ENCODE results near the gene DDX10.
A peak's percentile ranks its signal among the peaks of the same experiment; 100 is the strongest.

Gene DDX10

GRCh38 chr11:108913204-108913603 lies 248.3 kb downstream of the DDX10 start:
- FAIRE-seq, result no peak

- no peak for FAIRE-seq
Observed at GRCh38 chr11:108914211-108914610, 249.3 kb downstream of the DDX10 start.

GRCh38 chr11:108914981-108915380 lies 250.1 kb downstream of the DDX10 start:
- FAIRE-seq, result peak; percentile 91

- peak; percentile 63 for FAIRE-seq
Observed at GRCh38 chr11:108915666-108916065, 250.8 kb downstream of the DDX10 start.

GRCh38 chr11:108916290-108916689 lies 251.4 kb downstream of the DDX10 start:
- no peak for FAIRE-seq

DNA sequence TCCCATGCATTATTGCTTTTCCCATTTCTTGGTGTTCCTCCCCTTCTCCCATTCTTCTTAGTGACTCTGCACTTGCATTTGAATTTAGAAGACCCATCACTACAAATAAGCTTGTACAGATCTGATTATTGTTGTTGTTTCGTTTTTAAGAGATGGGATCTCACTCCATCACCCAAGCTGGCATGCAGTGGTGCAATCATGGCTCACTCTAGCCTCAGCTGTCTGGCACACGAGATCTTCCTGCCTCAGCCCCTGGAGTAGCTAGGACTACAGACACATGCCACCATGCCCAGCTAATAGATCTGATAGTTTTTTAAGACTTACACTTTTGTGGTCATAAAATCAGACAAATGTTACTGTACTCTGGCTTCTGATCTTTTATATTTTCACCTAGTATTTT lies 252.1 kb downstream of the DDX10 start:
- FAIRE-seq, result no peak

DNA sequence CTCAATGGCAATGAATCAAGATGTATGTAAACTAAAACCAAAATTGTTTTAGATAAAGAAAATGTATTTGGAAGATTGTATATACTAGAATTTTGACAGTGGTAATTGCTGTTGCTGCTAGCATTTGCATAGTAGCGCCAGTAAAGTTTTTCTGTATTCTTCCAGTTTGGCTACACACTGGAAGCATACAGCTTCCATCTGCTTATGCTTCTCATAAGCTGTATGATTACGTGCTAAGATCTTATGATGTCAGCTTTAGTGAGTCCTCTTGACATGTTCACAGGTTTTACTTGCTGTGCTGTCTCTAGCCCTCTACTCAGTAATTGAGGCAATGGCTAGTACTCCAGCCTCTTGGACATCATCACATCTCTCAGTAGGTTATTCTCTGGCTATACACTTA lies 256.3 kb downstream of the DDX10 start:
- FAIRE-seq, result no peak

DNA sequence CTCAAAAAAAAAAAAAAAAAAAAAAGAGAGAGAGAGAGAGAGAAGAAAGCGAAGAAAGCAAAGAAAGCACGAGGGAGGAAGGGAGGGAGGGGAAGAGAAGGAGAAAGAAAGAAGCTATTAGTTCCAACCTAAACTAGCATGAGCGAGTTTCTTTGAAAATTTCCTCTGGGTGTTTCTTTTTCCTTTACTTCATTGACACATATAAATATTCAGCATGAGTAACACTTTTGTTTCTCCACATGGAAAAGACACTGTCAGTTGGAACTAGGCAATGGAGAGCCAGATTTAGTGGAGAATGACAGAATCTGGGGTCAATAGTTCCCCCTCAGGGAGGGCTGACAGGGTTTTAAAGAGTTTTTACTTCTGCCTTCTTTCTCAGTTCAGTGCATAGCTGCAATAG lies 257.4 kb downstream of the DDX10 start:
- FAIRE-seq, result no peak

DNA sequence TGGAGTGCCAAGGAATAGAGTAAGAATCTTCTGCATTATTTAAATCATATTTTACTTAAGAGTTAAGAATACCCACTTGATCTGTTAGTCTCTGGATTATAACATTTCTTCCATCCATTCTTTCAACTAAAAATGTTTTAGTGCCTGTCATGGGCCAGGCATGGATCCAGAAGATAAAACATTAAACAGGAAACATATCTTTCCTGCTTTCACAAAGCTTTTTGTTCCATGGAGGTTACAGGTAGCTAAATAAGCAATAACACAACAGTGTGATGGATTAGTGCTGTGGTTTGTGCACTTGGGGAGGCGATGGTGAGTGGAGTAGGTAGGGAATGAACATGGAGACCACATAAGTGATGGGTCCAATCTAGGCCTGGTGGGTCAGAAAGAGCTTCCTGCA lies 258.5 kb downstream of the DDX10 start:
- no peak for FAIRE-seq

DNA sequence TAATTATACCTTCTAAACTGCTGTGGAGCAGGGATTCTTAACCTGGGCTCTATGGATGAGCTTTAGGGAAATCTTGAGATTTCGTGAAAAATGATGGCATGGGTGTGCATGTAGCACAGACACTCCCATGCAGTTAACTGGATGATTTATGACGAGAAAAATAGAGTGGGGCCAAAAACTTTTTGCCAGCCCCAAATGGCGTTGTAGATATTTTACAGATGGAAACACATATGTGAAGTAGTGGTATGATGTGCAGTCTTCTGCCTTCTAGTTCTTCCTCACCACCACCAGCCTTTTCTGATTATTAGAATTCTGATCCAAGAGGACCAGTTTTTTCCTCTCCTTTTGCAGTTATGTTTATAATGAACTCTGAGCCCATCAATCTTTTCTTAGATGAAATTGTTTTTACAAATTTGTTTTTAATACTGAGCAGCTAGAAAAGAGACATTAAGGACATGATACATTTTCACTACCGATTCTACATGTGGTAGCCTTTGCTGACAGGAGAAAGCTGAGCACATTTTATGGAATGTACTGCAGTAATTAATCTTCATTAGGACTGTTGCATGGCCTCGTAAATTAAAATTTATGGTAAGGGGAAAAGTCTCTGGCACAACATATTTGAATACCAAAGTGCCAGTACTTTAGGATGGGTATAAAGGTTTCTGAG lies 261.4 kb downstream of the DDX10 start:
- no peak for FAIRE-seq

GRCh38 chr11:108926841-108927577 lies 262.1 kb downstream of the DDX10 start:
- no peak for FAIRE-seq

DNA sequence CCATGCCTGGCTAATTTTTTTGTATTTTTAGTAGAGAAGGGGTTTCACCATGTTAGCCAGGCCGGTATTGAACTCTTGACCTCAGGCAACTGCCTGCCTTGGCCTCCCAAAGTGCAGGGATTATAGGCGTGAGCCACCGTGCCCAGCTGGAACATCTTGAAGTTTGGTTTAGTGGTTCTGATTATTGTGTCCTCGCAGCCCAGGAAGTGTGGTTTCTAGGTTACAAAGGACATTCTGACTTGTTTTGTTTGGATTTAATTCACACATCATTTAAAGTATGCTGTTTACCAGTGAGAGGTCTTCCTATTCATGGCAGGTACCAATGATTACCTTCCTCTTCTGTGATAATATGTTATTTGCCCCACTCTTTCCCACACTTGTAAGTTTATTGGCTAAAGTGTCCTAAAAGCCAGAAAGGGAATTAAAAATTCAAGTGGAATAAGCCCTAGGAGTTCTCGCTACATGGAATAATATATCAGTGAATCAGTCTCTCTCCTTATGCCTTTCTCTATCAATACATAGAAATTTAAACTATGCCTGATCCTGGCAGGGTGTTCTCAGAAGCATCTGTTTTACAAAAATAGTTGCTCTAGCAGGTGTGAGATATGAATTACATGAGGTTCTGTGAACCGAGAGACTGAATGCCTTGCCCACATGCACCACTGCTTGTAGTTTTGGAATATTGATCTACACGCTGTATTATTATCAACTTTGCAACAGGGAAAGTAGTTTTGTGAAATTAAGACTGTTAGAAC lies 263.1 kb downstream of the DDX10 start:
- FAIRE-seq, result no peak

GRCh38 chr11:108929241-108929640 lies 264.4 kb downstream of the DDX10 start:
- FAIRE-seq, result no peak

- no peak for FAIRE-seq
Observed at GRCh38 chr11:108931168-108931567, 266.3 kb downstream of the DDX10 start.

DNA sequence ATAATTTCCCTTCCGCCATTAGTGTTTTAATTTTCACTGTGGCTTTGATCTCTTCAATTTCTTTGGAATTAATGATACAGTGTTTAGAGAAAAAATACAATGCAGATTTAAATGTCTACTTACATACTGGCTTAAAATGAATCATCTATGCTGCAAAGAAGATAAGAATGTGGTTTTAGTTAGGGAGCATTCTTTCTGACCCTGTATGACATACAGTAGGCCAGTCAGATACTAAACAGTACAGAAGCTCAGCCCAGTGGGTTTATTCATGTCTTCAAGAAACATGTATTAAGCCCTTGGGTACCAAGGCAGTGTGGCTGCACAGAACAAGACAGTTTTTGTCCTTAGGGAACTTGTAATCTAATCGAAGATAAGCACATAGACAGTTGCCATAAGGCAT lies 268.8 kb downstream of the DDX10 start:
- no peak for FAIRE-seq

DNA sequence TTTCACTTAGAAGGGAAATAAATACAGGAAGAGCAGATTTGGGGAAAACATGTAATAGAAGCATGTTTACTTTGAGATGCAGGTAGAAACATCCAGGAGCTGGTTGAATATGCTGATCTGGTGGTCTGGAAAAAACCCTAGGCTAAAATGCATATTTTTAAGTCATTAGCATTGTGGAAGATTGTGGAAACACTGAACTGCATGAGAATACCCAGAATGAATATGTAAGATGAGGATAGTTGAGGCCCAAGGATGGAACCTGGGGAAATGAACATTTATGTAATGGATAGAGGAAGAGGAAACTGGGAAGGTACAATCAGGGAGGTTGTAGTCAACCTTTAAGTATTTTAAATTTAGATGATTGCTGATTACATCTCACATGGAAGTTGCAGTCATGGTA lies 269.4 kb downstream of the DDX10 start:
- no peak for FAIRE-seq

GRCh38 chr11:108934696-108935095 lies 269.8 kb downstream of the DDX10 start:
- no peak for FAIRE-seq

- FAIRE-seq, result no peak
Observed at GRCh38 chr11:108937746-108938145, 272.9 kb downstream of the DDX10 start.

GRCh38 chr11:108938604-108939003 lies 273.7 kb downstream of the DDX10 start:
- FAIRE-seq, result no peak

DNA sequence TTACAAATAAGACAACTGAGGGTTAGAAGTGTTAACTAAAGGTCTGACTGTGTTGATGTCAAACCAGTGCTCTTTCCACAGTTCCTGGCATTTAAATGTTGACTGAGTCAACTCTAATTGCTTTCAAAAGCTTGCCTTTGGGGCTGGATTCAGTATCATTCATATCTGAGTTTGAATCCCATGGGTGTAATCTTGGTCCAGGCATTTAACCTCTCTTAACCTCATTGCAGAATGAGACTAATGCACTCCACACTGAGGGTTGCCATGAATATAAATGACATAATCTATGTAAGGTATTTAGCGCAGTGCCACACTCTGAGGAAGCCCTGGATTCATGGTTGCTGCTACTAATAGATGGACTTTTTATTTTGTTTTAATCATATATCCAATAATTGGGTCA lies 274.3 kb downstream of the DDX10 start:
- no peak for FAIRE-seq

DNA sequence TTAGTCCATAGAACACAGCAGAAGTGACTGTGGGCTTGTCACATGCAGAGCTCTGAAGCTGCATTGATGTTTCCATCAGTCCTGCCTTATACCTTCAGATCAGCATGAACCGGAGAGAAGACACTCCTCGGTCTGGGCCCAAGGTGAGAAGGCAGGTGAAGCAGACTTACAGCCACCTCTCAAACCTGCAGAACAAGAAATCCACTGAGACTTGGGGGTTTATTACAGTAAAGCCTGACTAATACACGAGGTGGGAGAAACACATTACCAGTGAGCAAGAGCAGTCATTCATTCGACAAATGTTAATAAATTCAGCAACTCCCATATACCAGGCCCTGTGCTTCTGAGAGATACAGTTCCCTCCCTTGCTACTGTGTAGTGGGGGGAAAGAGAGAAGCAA lies 279.0 kb downstream of the DDX10 start:
- FAIRE-seq, result no peak

DNA sequence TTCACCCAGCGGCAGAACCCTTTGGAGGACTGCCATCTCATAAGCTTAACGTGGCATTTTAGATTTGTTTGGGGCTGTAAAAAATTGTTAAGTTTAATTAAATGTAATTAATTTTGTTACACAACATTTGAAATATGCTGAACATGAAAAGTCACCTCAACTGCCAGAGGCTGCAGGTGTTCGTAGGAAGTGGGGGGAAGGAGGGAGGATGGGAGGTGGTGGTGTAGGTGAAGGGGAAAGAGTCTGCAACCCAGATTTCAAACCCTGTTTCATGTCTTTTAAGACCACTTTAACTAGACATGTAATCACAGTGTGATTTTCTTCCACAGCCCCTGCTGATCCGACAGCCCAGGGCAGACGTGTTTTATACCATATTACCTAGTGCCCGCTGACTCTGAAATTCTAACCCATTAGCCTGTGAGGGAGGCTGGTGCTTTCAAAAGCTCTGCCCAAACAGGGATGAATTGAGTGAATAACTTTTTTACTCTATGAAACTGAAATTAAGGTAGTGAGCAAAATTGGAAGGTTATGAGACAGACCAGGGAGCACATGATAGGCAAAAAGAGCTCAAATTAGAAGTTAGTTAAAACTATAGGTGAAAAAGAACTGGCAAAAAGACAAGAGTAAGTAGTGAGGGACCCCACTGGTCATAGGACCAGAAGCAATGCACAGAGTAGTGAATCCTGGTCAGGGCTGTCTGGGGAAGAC lies 279.8 kb downstream of the DDX10 start:
- FAIRE-seq, result no peak

- FAIRE-seq, result no peak
Observed at GRCh38 chr11:108945341-108945740, 280.5 kb downstream of the DDX10 start.

All from endometrium (tissue), 2 donors.